GM04504 (cell line): ENCODE measurements around the gene ATG7.
A peak's percentile ranks its signal among the peaks of the same experiment; 100 is the strongest.
"Not testable (repeated sequence)": the region's sequence is repeated elsewhere in the genome, so short reads cannot be mapped to it uniquely, and the experiment has no call there.

Experiments used
- DNase-seq: peaks from one replicate; pipeline ENCODE4 v3.0.0-alpha.2; 2012; ENCODE audit warnings: low read depth

The ATG7 gene

GRCh38 chr3:11300970-11301369 lies 28.8 kb downstream of the ATG7 start:
- DNase-seq, result no peak

GRCh38 chr3:11302444-11302843 lies 30.2 kb downstream of the ATG7 start:
- no peak for DNase-seq

GRCh38 chr3:11304175-11304574 lies 32.0 kb downstream of the ATG7 start:
- no peak for DNase-seq

GRCh38 chr3:11305509-11305908 lies 33.3 kb downstream of the ATG7 start:
- no peak for DNase-seq

- no peak for DNase-seq
Observed at GRCh38 chr3:11306817-11307589, 34.8 kb downstream of the ATG7 start.

- no peak for DNase-seq
Observed at GRCh38 chr3:11307830-11308432, 35.7 kb downstream of the ATG7 start.

GRCh38 chr3:11310258-11310657 lies 38.1 kb downstream of the ATG7 start:
- DNase-seq, result no peak

GRCh38 chr3:11312166-11312565 lies 40.0 kb downstream of the ATG7 start:
- no peak for DNase-seq

GRCh38 chr3:11317300-11317699 lies 45.1 kb downstream of the ATG7 start:
- no peak for DNase-seq

GRCh38 chr3:11322931-11323330 lies 50.7 kb downstream of the ATG7 start:
- no peak for DNase-seq

GRCh38 chr3:11323813-11324212 lies 51.6 kb downstream of the ATG7 start:
- no peak for DNase-seq

- DNase-seq, result no peak
Observed at GRCh38 chr3:11327619-11328018, 55.4 kb downstream of the ATG7 start.

- DNase-seq, result no peak
Observed at GRCh38 chr3:11328196-11328945, 56.2 kb downstream of the ATG7 start.

GRCh38 chr3:11329777-11330176 lies 57.6 kb downstream of the ATG7 start:
- DNase-seq, result no peak

GRCh38 chr3:11331101-11331500 lies 58.9 kb downstream of the ATG7 start:
- no peak for DNase-seq

GRCh38 chr3:11335056-11335608 lies 62.9 kb downstream of the ATG7 start:
- peak; percentile 48 for DNase-seq

- no peak for DNase-seq
Observed at GRCh38 chr3:11339541-11339940, 67.3 kb downstream of the ATG7 start.

- no peak for DNase-seq
Observed at GRCh38 chr3:11346416-11346815, 74.2 kb downstream of the ATG7 start.

GRCh38 chr3:11348877-11349276 lies 76.7 kb downstream of the ATG7 start:
- not testable (repeated sequence) for DNase-seq

- DNase-seq, result no peak
Observed at GRCh38 chr3:11349446-11349845, 77.2 kb downstream of the ATG7 start.

GRCh38 chr3:11350374-11350773 lies 78.2 kb downstream of the ATG7 start:
- no peak for DNase-seq

GRCh38 chr3:11351451-11351850 lies 79.3 kb downstream of the ATG7 start:
- DNase-seq, result no peak

GRCh38 chr3:11356269-11356668 lies 84.1 kb downstream of the ATG7 start:
- no peak for DNase-seq
